Psoas muscle (tissue), 8 donors: ENCODE data around the gene TNFAIP2. TPM values are rescaled to one million over a fixed set of nuclear protein-coding genes. Genes with fewer than 3 reads are reported as not detected.

ENCODE experiments used
- ATAC-seq, 4 donors: fragments of 200-7000 bp; cut with Tn5 transposase; one replicate each; pipeline ENCODE4 v1.9.1; 2020; ENCODE audit warnings: moderate library complexity in 3 of 4, mild to moderate bottlenecking in 2 of 4
- DNase-seq, 2 donors: peaks; one replicate each; pipeline ENCODE4 v3.0.0-alpha.2; 2020
- H3K27ac ChIP-seq: fragments of 200-600 bp; one replicate; pipeline ENCODE4 v1.8.0; 2022
- H3K27me3 ChIP-seq, 3 donors: fragments of 200-600 bp in 1 of 3; one replicate each; pipeline versions ENCODE4 v1.6.1 to v1.8.0; 2013 to 2022; ENCODE audit warnings: low read length in 2 of 3, mild to moderate bottlenecking in 2 of 3, moderate library complexity in 1 of 3; ENCODE audit not compliant: insufficient read depth in 3 of 3
- H3K36me3 ChIP-seq, 2 donors: fragments of 200-600 bp in 1 of 2; one replicate each; pipeline versions ENCODE4 v1.6.1 to v1.8.0; 2013 to 2022; ENCODE audit warnings: low read depth in 1 of 2, mild to moderate bottlenecking in 1 of 2, moderate library complexity in 1 of 2; ENCODE audit not compliant: insufficient read depth in 1 of 2
- H3K4me1 ChIP-seq: fragments of 200-600 bp; one replicate; pipeline ENCODE4 v1.8.0; 2022
- H3K4me3 ChIP-seq: fragments of 200-600 bp; one replicate; pipeline ENCODE4 v1.8.0; 2022; ENCODE audit warnings: mild to moderate bottlenecking
- H3K9me3 ChIP-seq: fragments of 200-600 bp; one replicate; pipeline ENCODE4 v1.8.0; 2022
- CTCF ChIP-seq: fragments of 200-600 bp; IDR thresholded peaks from one replicate; pipeline ENCODE4 v1.8.0; 2022; ENCODE audit warnings: antibody characterized with exemption
- WGBS, 3 donors: extraction: QIAGEN DNeasy Blood & Tissue Kit; methylation state at CpG; one replicate each; pipeline versions ENCODE4 v1.1.6 to v1.1.7; 2013; 5-methylcytosine and 5-hydroxymethylcytosine counted together
- intact Hi-C, 2 donors: fragments of 100-400 bp; cut with DNase I; formaldehyde crosslinking; loops; one replicate each; pipeline versions ENCODE4 v1.11.0 to v1.14.2; 2022
- polyA plus RNA-seq, 3 donors: library from polyadenylated mRNA; stranded (reverse); fragments of 200-250 nt; gene quantifications; one replicate each; pipeline ENCODE4 v1.2.3, GENCODE V29; 2013
- total RNA-seq, 4 donors: library from RNA; stranded (reverse); fragmentation: NEBNext Ultra II Directional in 2 of 4; extraction: Animal tissue kit (Norgen Biotek cat#: 25700) in 2 of 4; gene quantifications; one replicate each; pipeline versions ENCODE4 v1.2.1 to v1.2.4, GENCODE V29; 2021 to 2023
- donor health status: healthy with polysubstance abuse.
- donor health status: DM: no; HTN: no; CAD: no; lungs with moderate emphysema.
- donor health status: Bipolar disorder and iron deficiency.
- donor health status: healthy.
- donor health status: DM: yes; HTN: yes; CAD: no.
- donor health status: DM: no; HTN: no; CAD: no.
- donor health status: DM: no; HTN: no; CAD: no.
- donor health status: DM: yes; HTN: yes; CAD: no.

Gene TNFAIP2
- total and polyA plus RNA-seq, 7 donors, result 25.7 to 146 (median 39.9) TPM

- ATAC-seq (peak in 3 of 4 donors; percentile 30 to 55 (median 51)), DNase-seq (no peak)
- Histone ChIP-seq H3K27me3 (no peaks in the 10 kb centered on the region), H3K27ac (no peak overlapping the region), H3K4me3 (no peak overlapping the region), H3K36me3 (no peaks in the 10 kb centered on the region), H3K4me1 (peaks cover 4% of the 10 kb centered on the region), H3K9me3 (no peaks in the 10 kb centered on the region)
- peak; percentile 61 for TF ChIP-seq CTCF
- 40 to 60% (median 40%) methylated on average over 13 of the region's 13 CpGs for WGBS, 3 donors
- intact Hi-C loops, result loop anchor here (2.0 to 5.0 kb wide), 4 partner anchors 43 to 107 kb away; no protein-coding TSS in a partner anchor
Observed at GRCh38 chr14:103185051-103186029, 62.1 kb downstream of the TNFAIP2 start.

GRCh38 chr14:103186241-103186822 is 63.1 kb downstream of the TNFAIP2 start:
- WGBS, 3 donors, result 60 to 81% (median 71%) methylated on average over 9 of the region's 9 CpGs
- Histone ChIP-seq H3K9me3 (no peaks in the 10 kb centered on the region), H3K27me3 (no peaks in the 10 kb centered on the region), H3K27ac (no peak overlapping the region), H3K36me3 (no peaks in the 10 kb centered on the region), H3K4me1 (peaks cover 4% of the 10 kb centered on the region), H3K4me3 (no peak overlapping the region)
- no peak for TF ChIP-seq CTCF
- ATAC-seq, result no peak
- no peak for DNase-seq
- intact Hi-C loops, result loop anchor here (5.0 kb wide), 3 partner anchors 44 to 106 kb away; no protein-coding TSS in a partner anchor

Other genes starting within 250 kb of the TNFAIP2 start
- gene AMN, start 200.8 kb upstream of the TNFAIP2 start, total RNA-seq, result not detected
- under 1 TPM; 0.18 to 0.19 (median 0.18) TPM for gene AMN, start 200.8 kb upstream of the TNFAIP2 start, polyA plus RNA-seq
- gene CDC42BPB, start 65.9 kb upstream of the TNFAIP2 start, total RNA-seq, result 10 to 100 TPM; 34.2 to 57.4 (median 40.1) TPM
- gene CDC42BPB, start 65.9 kb upstream of the TNFAIP2 start, polyA plus RNA-seq, result 10 to 100 TPM; 20.2 to 43.8 (median 39.6) TPM
- gene LBHD2, start 39.3 kb upstream of the TNFAIP2 start, total RNA-seq, result not detected
- gene LBHD2, start 39.3 kb upstream of the TNFAIP2 start, polyA plus RNA-seq, result not detected
- gene EXOC3L4, start 28.7 kb upstream of the TNFAIP2 start, total RNA-seq, result under 1 TPM in 2 of 4 donors, not detected in 2; 0.23 to 0.30 TPM
- gene EXOC3L4, start 28.7 kb upstream of the TNFAIP2 start, polyA plus RNA-seq, result under 1 TPM in 2 of 3 donors, not detected in 1; 0.12 to 0.33 TPM
- gene EIF5, start 210.8 kb downstream of the TNFAIP2 start, total RNA-seq, result 100 to 1,000 TPM; 222 to 535 (median 414) TPM
- gene EIF5, start 210.8 kb downstream of the TNFAIP2 start, polyA plus RNA-seq, result 100 to 1,000 TPM; 163 to 381 (median 354) TPM